ENCODE measurements around the gene CFAP20.

CFAP20 gene

GRCh38 chr16:58124601-58124915 lies 4.6 kb downstream of the CFAP20 start:
- no peak for DNase-seq

GRCh38 chr16:58123896-58124600 lies 5.1 kb downstream of the CFAP20 start:
- DNase-seq = no peak

- no peak for DNase-seq
Observed at GRCh38 chr16:58121132-58121531, 8.0 kb downstream of the CFAP20 start.

GRCh38 chr16:58120234-58120633 lies 8.9 kb downstream of the CFAP20 start:
- no peak for DNase-seq

GRCh38 chr16:58119509-58119845 lies 9.7 kb downstream of the CFAP20 start:
- no peak for DNase-seq

- DNase-seq = no peak
Observed at GRCh38 chr16:58118801-58119508, 10.2 kb downstream of the CFAP20 start.

- no peak for DNase-seq
Observed at GRCh38 chr16:58116529-58116928, 12.7 kb downstream of the CFAP20 start.

- DNase-seq = no peak
Observed at GRCh38 chr16:58116081-58116480, 13.1 kb downstream of the CFAP20 start.

- DNase-seq = no peak
Observed at GRCh38 chr16:58114827-58115825, 14.1 kb downstream of the CFAP20 start.

GRCh38 chr16:58111302-58111627 lies 17.9 kb downstream of the CFAP20 start:
- DNase-seq = no peak

- no peak for DNase-seq
Observed at GRCh38 chr16:58110571-58111301, 18.4 kb downstream of the CFAP20 start.

GRCh38 chr16:58109881-58110280 lies 19.3 kb downstream of the CFAP20 start:
- no peak for DNase-seq

GRCh38 chr16:58109330-58109729 lies 19.9 kb downstream of the CFAP20 start:
- DNase-seq = no peak

- no peak for DNase-seq
Observed at GRCh38 chr16:58107709-58108108, 21.5 kb downstream of the CFAP20 start.

GRCh38 chr16:58107228-58107627 lies 22.0 kb downstream of the CFAP20 start:
- no peak for DNase-seq

- no peak for DNase-seq
Observed at GRCh38 chr16:58105631-58106030, 23.6 kb downstream of the CFAP20 start.

- no peak for DNase-seq
Observed at GRCh38 chr16:58102665-58103392, 26.4 kb downstream of the CFAP20 start.

GRCh38 chr16:58099956-58100300 lies 29.3 kb downstream of the CFAP20 start:
- no peak for DNase-seq

- no peak for DNase-seq
Observed at GRCh38 chr16:58099097-58099955, 29.9 kb downstream of the CFAP20 start.

GRCh38 chr16:58098207-58099096 lies 30.7 kb downstream of the CFAP20 start:
- DNase-seq = no peak
